ENCODE results near the gene DPP4. TPM values are rescaled to one million over a fixed set of nuclear protein-coding genes. Genes with fewer than 3 reads are reported as not detected.

Gene DPP4
- total and polyA plus RNA-seq, 8 donors = 0.15 to 30.1 (median 2.4) TPM

DNA sequence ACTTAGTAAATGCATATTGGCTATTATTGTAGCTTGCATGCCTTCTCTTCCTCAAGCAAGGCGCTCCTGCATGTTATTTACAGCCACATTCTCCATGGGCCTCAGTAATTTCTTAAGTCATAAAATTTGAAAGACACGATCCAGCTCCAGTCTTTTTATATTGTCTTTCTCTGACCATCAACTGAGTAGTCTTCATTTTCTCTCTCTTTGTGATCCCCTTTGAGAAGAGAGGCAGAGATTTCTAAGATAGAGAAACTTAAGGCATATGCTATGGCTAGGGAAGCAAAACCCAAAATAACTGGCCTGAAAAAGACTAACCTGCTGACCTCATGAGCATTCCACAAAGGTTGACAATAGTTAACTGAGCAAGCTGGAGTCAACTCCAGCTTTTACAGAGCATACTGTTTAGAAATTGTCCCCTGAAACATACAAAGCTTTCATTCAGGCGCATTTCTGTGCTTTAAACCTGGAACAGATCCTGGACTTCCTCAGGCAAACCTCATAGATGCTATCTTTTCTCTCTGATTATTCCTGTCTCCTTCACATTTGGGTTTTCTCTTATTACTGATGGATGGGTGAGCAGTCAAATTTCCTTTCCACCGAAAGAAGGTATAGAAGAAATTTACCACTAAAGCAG lies 4.6 kb downstream of the DPP4 start:
- H3K27ac ChIP-seq = no peak overlapping the region
- TF ChIP-seq POLR2AphosphoS5 (IDR thresholded peaks at IDR 0.05) (no peak), POLR2A (IDR thresholded peaks at IDR 0.05) (no peak), EP300 (IDR thresholded peaks at IDR 0.05) (no peak)
- TF ChIP-seq, protein P1, sequence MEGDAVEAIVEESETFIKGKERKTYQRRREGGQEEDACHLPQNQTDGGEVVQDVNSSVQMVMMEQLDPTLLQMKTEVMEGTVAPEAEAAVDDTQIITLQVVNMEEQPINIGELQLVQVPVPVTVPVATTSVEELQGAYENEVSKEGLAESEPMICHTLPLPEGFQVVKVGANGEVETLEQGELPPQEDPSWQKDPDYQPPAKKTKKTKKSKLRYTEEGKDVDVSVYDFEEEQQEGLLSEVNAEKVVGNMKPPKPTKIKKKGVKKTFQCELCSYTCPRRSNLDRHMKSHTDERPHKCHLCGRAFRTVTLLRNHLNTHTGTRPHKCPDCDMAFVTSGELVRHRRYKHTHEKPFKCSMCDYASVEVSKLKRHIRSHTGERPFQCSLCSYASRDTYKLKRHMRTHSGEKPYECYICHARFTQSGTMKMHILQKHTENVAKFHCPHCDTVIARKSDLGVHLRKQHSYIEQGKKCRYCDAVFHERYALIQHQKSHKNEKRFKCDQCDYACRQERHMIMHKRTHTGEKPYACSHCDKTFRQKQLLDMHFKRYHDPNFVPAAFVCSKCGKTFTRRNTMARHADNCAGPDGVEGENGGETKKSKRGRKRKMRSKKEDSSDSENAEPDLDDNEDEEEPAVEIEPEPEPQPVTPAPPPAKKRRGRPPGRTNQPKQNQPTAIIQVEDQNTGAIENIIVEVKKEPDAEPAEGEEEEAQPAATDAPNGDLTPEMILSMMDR (IDR thresholded peaks at IDR 0.05) = no peak
- intact Hi-C loops (cut with DNase I; ENCODE audit: low total_unique reads) = no loop called here
- DNase-seq = no peak
- H3K4me1 ChIP-seq = peaks cover 22 to 36% (median 25%) of the 10 kb centered on the region in 4 donors
- peaks cover 0 to 12% (median 5%) of the 10 kb centered on the region in 3 donors for H3K27me3 ChIP-seq
- H3K36me3 ChIP-seq = no peaks in the 10 kb centered on the region
- H3K4me3 ChIP-seq = no peak overlapping the region
- H3K9me3 ChIP-seq = no peaks in the 10 kb centered on the region
- 85 to 95% (median 90%) methylated on average over 4 of the region's 4 CpGs for WGBS, 5 donors

DNA sequence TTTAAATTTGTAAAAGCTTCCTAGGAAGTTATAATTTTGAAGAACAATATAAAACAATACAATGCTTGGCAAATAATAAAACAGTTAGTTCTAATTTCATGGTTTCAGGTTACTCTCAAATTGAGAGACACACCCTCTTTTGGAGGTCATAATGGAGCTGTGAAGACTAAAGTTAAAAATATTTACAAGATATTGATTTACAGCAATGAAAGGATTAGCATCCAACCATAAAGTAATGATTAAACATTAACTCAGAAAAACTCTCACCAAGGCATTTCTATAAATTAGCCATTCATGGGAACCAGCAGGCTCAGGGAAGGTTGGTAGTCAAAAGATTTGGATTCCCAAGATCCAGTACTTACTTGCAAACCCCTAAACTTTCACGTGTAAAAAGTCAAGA lies 6.4 kb downstream of the DPP4 start:
- no peak for TF ChIP-seq EP300 (IDR thresholded peaks at IDR 0.05)
- TF ChIP-seq, protein P1 (IDR thresholded peaks at IDR 0.05) = no peak
- TF ChIP-seq POLR2A (IDR thresholded peaks at IDR 0.05) = no peak
- no peak for TF ChIP-seq POLR2AphosphoS5 (IDR thresholded peaks at IDR 0.05)
- H3K4me1 ChIP-seq = peaks cover 5 to 18% (median 14%) of the 10 kb centered on the region in 4 donors

DNA sequence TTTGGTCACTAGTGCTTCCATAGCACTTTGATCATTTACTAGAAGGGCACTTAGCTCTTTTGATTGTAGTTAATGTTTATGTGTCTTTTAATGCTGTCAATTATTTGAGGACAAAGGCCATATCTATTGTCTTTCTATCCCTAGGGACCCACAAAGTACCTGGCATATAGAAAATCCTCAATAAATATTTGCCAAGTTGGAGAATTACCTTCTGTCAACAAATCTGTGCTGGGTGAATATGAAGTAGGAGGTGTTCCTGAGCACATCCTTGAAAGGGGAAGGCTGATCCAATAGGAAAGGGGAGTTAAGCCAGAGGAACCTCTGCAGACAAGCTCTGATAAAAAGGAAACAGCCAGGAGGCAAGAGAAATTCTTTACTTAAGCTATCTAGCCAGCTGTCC lies 8.2 kb downstream of the DPP4 start:
- TF ChIP-seq POLR2AphosphoS5 (IDR thresholded peaks at IDR 0.05) = no peak
- no peak for TF ChIP-seq POLR2A (IDR thresholded peaks at IDR 0.05)
- no peak for TF ChIP-seq EP300 (IDR thresholded peaks at IDR 0.05)
- TF ChIP-seq, protein P1 (IDR thresholded peaks at IDR 0.05) = no peak
- no peak for DNase-seq
- Histone ChIP-seq H3K9me3 (no peaks in the 10 kb centered on the region), H3K4me1 (no peaks in the 10 kb centered on the region), H3K4me3 (no peak overlapping the region), H3K27ac (no peak overlapping the region), H3K36me3 (no peaks in the 10 kb centered on the region), H3K27me3 (no peaks in the 10 kb centered on the region)
- intact Hi-C loops (cut with DNase I; ENCODE audit: low total_unique reads) = no loop called here

More for the DNA sequence above, 6.4 kb downstream of the DPP4 start:
- 53 to 83% (median 60%) methylated on average over 1 of the region's 1 CpG for WGBS, 5 donors
- intact Hi-C loops (cut with DNase I; ENCODE audit: low total_unique reads) = no loop called here
- DNase-seq = no peak
- no peak overlapping the region for H3K27ac ChIP-seq
- no peak overlapping the region for H3K4me3 ChIP-seq
- H3K27me3 ChIP-seq = no peaks in the 10 kb centered on the region
- H3K36me3 ChIP-seq = no peaks in the 10 kb centered on the region
- H3K9me3 ChIP-seq = no peaks in the 10 kb centered on the region

DNA sequence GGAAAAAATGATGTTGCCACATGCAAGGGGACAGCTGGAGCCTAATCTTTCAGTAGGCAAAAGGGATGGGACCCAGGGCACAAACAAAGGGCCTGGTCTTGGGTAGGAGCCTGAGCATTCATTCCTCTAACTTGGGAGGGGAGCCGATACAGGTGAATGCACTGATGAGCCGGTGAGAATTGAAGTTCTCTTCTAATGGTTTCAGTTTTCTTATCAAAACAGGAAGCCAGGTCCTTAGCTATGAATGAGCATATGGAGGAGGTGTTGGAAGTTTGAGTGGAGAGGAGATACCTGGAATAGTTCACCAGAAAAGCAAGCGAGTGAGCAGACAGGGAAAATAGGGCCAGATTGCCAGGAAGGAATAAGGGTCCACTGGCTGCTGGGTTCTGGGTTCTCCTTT lies 10.1 kb downstream of the DPP4 start:
- TF ChIP-seq EP300 (IDR thresholded peaks at IDR 0.05) (no peak), POLR2A (IDR thresholded peaks at IDR 0.05) (no peak), POLR2AphosphoS5 (IDR thresholded peaks at IDR 0.05) (no peak)
- TF ChIP-seq, protein P1 (IDR thresholded peaks at IDR 0.05) = no peak
- DNase-seq = no peak
- no peak overlapping the region for H3K4me3 ChIP-seq
- 69 to 84% (median 75%) methylated on average over 3 of the region's 3 CpGs for WGBS, 5 donors
- no peaks in the 10 kb centered on the region for H3K27me3 ChIP-seq
- no peak overlapping the region for H3K27ac ChIP-seq
- no peaks in the 10 kb centered on the region for H3K4me1 ChIP-seq
- H3K9me3 ChIP-seq = no peaks in the 10 kb centered on the region
- no peaks in the 10 kb centered on the region for H3K36me3 ChIP-seq
- intact Hi-C loops (cut with DNase I; ENCODE audit: low total_unique reads) = no loop called here
